HepG2 (cell line): ENCODE results near the gene ORC2. TPM values are rescaled to one million over a fixed set of nuclear protein-coding genes. Genes with fewer than 3 reads are reported as not detected.

Experiments
- ATAC-seq: fragments of 200-7000 bp; cut with Tn5 transposase; 3 replicates; pipeline ENCODE4 v1.9.1; 2020; ENCODE audit warnings: mild to moderate bottlenecking, moderate library complexity
- Bru-seq: library from RNA; stranded (reverse); fragments of 400-500 nt; gene quantifications from one replicate; lab custom pipeline; 2021; lab: Mats Ljungman, UMichigan
- BruChase-seq, 2 experiments: library from RNA; stranded (reverse); fragments of 400-500 nt; gene quantifications; one replicate each; lab custom pipeline; 2021; lab: Mats Ljungman, UMichigan
- BruUV-seq: library from RNA; stranded (reverse); fragments of 400-500 nt; replicated peaks from 2 replicates; lab custom pipeline; 2021; lab: Mats Ljungman, UMichigan
- CTCF ChIA-PET: fragments of 300-600 bp; formaldehyde crosslinking; extraction: SDS; loops from one replicate; lab custom pipeline; 2021; ENCODE audit warnings: low total read pairs, inconsistent platforms, low intra/inter-chr PET ratio; lab: Yijun Ruan, JAX
- POLR2A ChIA-PET: fragments of 350-600 bp; sonication (Branson Sonifier 250); formaldehyde crosslinking; loops from one replicate; lab custom pipeline; 2020; ENCODE audit warnings: antibody characterized with exemption, inconsistent platforms; lab: Yijun Ruan, JAX
- DNase-seq: peaks from one replicate; pipeline ENCODE4 v3.0.0-alpha.2; 2015; ENCODE audit warnings: low spot score
- FAIRE-seq: peaks from 3 replicates; lab custom pipeline; 2011; peaks lifted over from hg19 to GRCh38; lab: Jason Lieb, UNC
- H2AFZ ChIP-seq: one replicate; pipeline ENCODE4 v1.6.1; 2011; ENCODE audit warnings: low read length, inconsistent platforms
- H3K27ac ChIP-seq: fragments of 300-600 bp; 3 replicates; pipeline ENCODE4 v1.8.0; 2011; ENCODE audit warnings: mixed run types, mild to moderate bottlenecking, mixed read lengths, low read length, inconsistent platforms; ENCODE audit not compliant: insufficient read depth; ENCODE audit errors: extremely low read length
- H3K27me3 ChIP-seq, 2 experiments: fragments of 200-600 bp in 1 of 2; 2 replicates in 1 of 2; 3 replicates in 1 of 2; pipeline versions ENCODE4 v1.6.0 to v1.8.0; 2011; ENCODE audit warnings: low read length in 2 of 2, mild to moderate bottlenecking in 2 of 2, moderate library complexity in 2 of 2, inconsistent platforms in 1 of 2; ENCODE audit not compliant: insufficient read depth in 2 of 2, control insufficient read depth in 1 of 2
- H3K36me3 ChIP-seq, 2 experiments: fragments of 200-600 bp in 1 of 2; replicated peaks in 1 of 2; 2 replicates in 1 of 2; 3 replicates in 1 of 2; pipeline versions ENCODE4 v1.5.1 to v1.8.0; 2011; ENCODE audit warnings: low read length in 2 of 2, inconsistent platforms in 1 of 2; ENCODE audit not compliant: insufficient read depth in 2 of 2, control insufficient read depth in 1 of 2
- H3K4me1 ChIP-seq: 2 replicates; pipeline ENCODE4 v1.5.1; 2012; ENCODE audit warnings: low read length, inconsistent platforms; ENCODE audit not compliant: insufficient read depth
- H3K4me2 ChIP-seq: 2 replicates; pipeline ENCODE4 v1.6.0; 2011; ENCODE audit warnings: low read depth, low read length, inconsistent platforms
- H3K4me3 ChIP-seq, 3 experiments: fragments of 200-600 bp in 1 of 3; sonication (generic), shearing (Covaris generic) in 1 of 3; replicated peaks in 1 of 3; 2 replicates each; pipeline ENCODE4 v1.5.1; 2011 to 2016; ENCODE audit warnings: low read length in 3 of 3, inconsistent platforms in 2 of 3, low read depth in 2 of 3, mild to moderate bottlenecking in 2 of 3, control low read depth in 1 of 3, mixed read lengths in 1 of 3; ENCODE audit not compliant: insufficient read depth in 1 of 3
- H3K79me2 ChIP-seq: one replicate; pipeline ENCODE4 v1.6.1; 2011; ENCODE audit warnings: low read length, inconsistent platforms; ENCODE audit not compliant: insufficient read depth
- H3K9ac ChIP-seq: 2 replicates; pipeline ENCODE4 v1.6.0; 2011; ENCODE audit warnings: mild to moderate bottlenecking, low read depth, low read length, inconsistent platforms; ENCODE audit not compliant: insufficient read depth
- H3K9me3 ChIP-seq: 2 replicates; pipeline ENCODE4 v1.5.1; 2012; ENCODE audit warnings: mild to moderate bottlenecking, low read length
- H4K20me1 ChIP-seq: 2 replicates; pipeline ENCODE4 v1.6.0; 2011; ENCODE audit warnings: inconsistent platforms, mild to moderate bottlenecking, low read length, moderate library complexity; ENCODE audit not compliant: insufficient read depth
- CHD4 ChIP-seq: fragments of 200-600 bp; sonication (generic); IDR thresholded peaks from 2 replicates; pipeline ENCODE4 v1.7.0; 2017; ENCODE audit warnings: mild to moderate bottlenecking, low read length, borderline replicate concordance
- DRAP1 ChIP-seq: IDR thresholded peaks from 2 replicates; pipeline ENCODE4 v1.6.1; 2016; ENCODE audit warnings: missing genetic modification reagents, missing compliant biosample characterization
- FIP1L1 ChIP-seq: fragments of 200-400 bp; formaldehyde crosslinking; IDR thresholded peaks from 2 replicates; pipeline ENCODE4 v1.6.1; 2018; ENCODE audit warnings: low read depth, mild to moderate bottlenecking, low read length, moderate library complexity, borderline replicate concordance; ENCODE audit not compliant: insufficient read depth
- FOXC1 ChIP-seq: sonication (generic); formaldehyde crosslinking; IDR thresholded peaks from 2 replicates; pipeline ENCODE4 v1.8.0; 2022; ENCODE audit warnings: mild to moderate bottlenecking, missing genetic modification reagents, borderline replicate concordance
- HCFC1 ChIP-seq: fragments of 150-350 bp; IDR thresholded peaks from 2 replicates; pipeline ENCODE4 v1.6.1; 2014; ENCODE audit warnings: low read depth, low read length
- MAFK ChIP-seq, 2 experiments: IDR thresholded peaks in 1 of 2; conservative IDR thresholded peaks in 1 of 2; 2 replicates each; pipeline ENCODE4 v1.6.1; 2011; ENCODE audit warnings: improper control_type of control experiment in 2 of 2, low read length in 2 of 2
- MIXL1 ChIP-seq: IDR thresholded peaks from 2 replicates; pipeline ENCODE4 v1.6.1; 2016
- RBFOX2 ChIP-seq: fragments of 200-400 bp; formaldehyde crosslinking; IDR thresholded peaks from 2 replicates; pipeline ENCODE4 v1.6.1; 2017; ENCODE audit warnings: low read depth, mild to moderate bottlenecking, low read length
- SALL1 ChIP-seq: sonication (generic); formaldehyde crosslinking; IDR thresholded peaks from 2 replicates; pipeline ENCODE4 v1.8.0; 2022; ENCODE audit warnings: mild to moderate bottlenecking, missing genetic modification reagents
- ZNF552 ChIP-seq: sonication (generic); formaldehyde crosslinking; IDR thresholded peaks from 2 replicates; pipeline ENCODE4 v1.9.0; 2022; ENCODE audit warnings: missing genetic modification reagents, mild to moderate bottlenecking, borderline replicate concordance
- WGBS: methylation state at CpG from one replicate; pipeline ENCODE4 v1.1.6; 2017; ENCODE audit warnings: low lambda C conversion rate; 5-methylcytosine and 5-hydroxymethylcytosine counted together
- in situ Hi-C: cut with HindIII; loops from 2 replicates; pipeline ENCODE4 v1.10.0; 2017; ENCODE audit warnings: low pct_unique_long_range_greater_than_20kb; ENCODE audit not compliant: extremely low pct_ligation_motif_present
- intact Hi-C: fragments of 100-400 bp; cut with micrococcal nuclease; formaldehyde crosslinking; loops from one replicate; pipeline ENCODE4 v1.10.0; 2022; ENCODE audit not compliant: unreplicated experiment
- long read RNA-seq, 2 experiments: library from RNA in 1 of 2; library from polyadenylated mRNA in 1 of 2; stranded (forward) in 1 of 2; unstranded in 1 of 2; transcript quantifications; one replicate each; pipeline ENCODE4 v2.0.0, GENCODE V29; 2019 to 2022
- polyA minus RNA-seq, 3 experiments: library from RNA; depleted of rRNA, polyadenylated mRNA; stranded (reverse); fragments of >200 nt; gene quantifications; 2 replicates each; pipeline ENCODE4 v1.2.3, GENCODE V29; 2011; ENCODE audit warnings: low replicate concordance in 1 of 3
- polyA plus RNA-seq, 8 experiments: library from polyadenylated mRNA; depleted of rRNA in 3 of 8; stranded (reverse) in 7 of 8; unstranded in 1 of 8; fragments of >200 nt; fragmentation: Illumina TruSeq in 4 of 8; extraction: Trizol in 4 of 8; gene quantifications; 2 replicates each; pipeline versions ENCODE4 v1.2.1 to v1.2.3, GENCODE V29; 2011 to 2016; ENCODE audit warnings: low read depth in 4 of 8, missing spikeins in 1 of 8, mixed read lengths in 1 of 8; ENCODE audit not compliant: insufficient read depth in 1 of 8
- total RNA-seq, 5 experiments: library from RNA; depleted of rRNA; stranded (reverse); fragments of >200 nt; fragmentation: Illumina TruSeq; extraction: Trizol; gene quantifications; 2 replicates each; pipeline ENCODE4 v1.2.3, GENCODE V29; 2016; ENCODE audit warnings: low read depth in 1 of 5

Gene ORC2
- 58.3 and 73.5 TPM in 2 replicates for total RNA-seq (2016; rRNA removed; fragmentation: Illumina TruSeq; extraction: Trizol)
- 35.1 and 42.3 TPM in 2 replicates for total RNA-seq (2016; cell fraction: cytosol; rRNA removed; fragmentation: Illumina TruSeq; extraction: Trizol; ENCODE audit: low read depth)
- 57.9 and 72.3 TPM in 2 replicates for total RNA-seq (2016; cell fraction: insoluble cytoplasmic fraction; rRNA removed; fragmentation: Illumina TruSeq; extraction: Trizol)
- total RNA-seq (2016; cell fraction: membrane; rRNA removed; fragmentation: Illumina TruSeq; extraction: Trizol) = 23.7 and 25.8 TPM in 2 replicates
- total RNA-seq (2016; cell fraction: nucleus; rRNA removed; fragmentation: Illumina TruSeq; extraction: Trizol) = 84.7 and 104 TPM in 2 replicates
- 17.8 and 19.3 TPM in 2 replicates for polyA plus RNA-seq (2011; rRNA removed)
- 3.8 and 5.6 TPM in 2 replicates for polyA plus RNA-seq (2011; cell fraction: cytosol; rRNA removed)
- 56.9 and 65.1 TPM in 2 replicates for polyA plus RNA-seq (2011; cell fraction: nucleus; rRNA removed)
- polyA plus RNA-seq (2012) = 31.7 and 53.3 TPM in 2 replicates
- 2.8 and 3.0 TPM in 2 replicates for polyA plus RNA-seq (2016; cell fraction: cytosol; fragmentation: Illumina TruSeq; extraction: Trizol; ENCODE audit: low read depth)
- 49.7 and 56.0 TPM in 2 replicates for polyA plus RNA-seq (2016; cell fraction: insoluble cytoplasmic fraction; fragmentation: Illumina TruSeq; extraction: Trizol; ENCODE audit: low read depth)
- 6.0 and 6.1 TPM in 2 replicates for polyA plus RNA-seq (2016; cell fraction: membrane; fragmentation: Illumina TruSeq; extraction: Trizol; ENCODE audit: low read depth)
- 194 and 196 TPM in 2 replicates for polyA plus RNA-seq (2016; cell fraction: nucleus; fragmentation: Illumina TruSeq; extraction: Trizol; ENCODE audit: insufficient read depth, low read depth)
- polyA minus RNA-seq (2011; rRNA and poly(A)+ RNA removed; ENCODE audit: low replicate concordance) = 4.6 and 6.1 TPM in 2 replicates
- polyA minus RNA-seq (2011; cell fraction: cytosol; rRNA and poly(A)+ RNA removed) = 9.2 and 14.9 TPM in 2 replicates
- 48.9 and 55.0 TPM in 2 replicates for polyA minus RNA-seq (2011; cell fraction: nucleus; rRNA and poly(A)+ RNA removed)
- percentile 92 among the genes with signal in this experiment for Bru-seq, nascent RNA
- percentile 90 among the genes with signal in this experiment for BruChase-seq, experiment 1, labeled RNA remaining after a 6-hour chase
- percentile 92 among the genes with signal in this experiment for BruChase-seq, experiment 2, labeled RNA remaining after a 2-hour chase
- long read RNA-seq, experiment 1, full-length matches to known transcripts = 14 of 24 reads
- long read RNA-seq, experiment 1, partial matches to known transcripts = 8 of 24 reads
- long read RNA-seq, experiment 1, other reads (novel, unspliced or antisense) = 2 of 24 reads
- long read RNA-seq, experiment 2, full-length matches to known transcripts = 21 of 60 reads
- long read RNA-seq, experiment 2, partial matches to known transcripts = 13 of 60 reads
- long read RNA-seq, experiment 2, other reads (novel, unspliced or antisense) = 26 of 60 reads

- intact Hi-C loops = loop anchor here (1.0 to 5.0 kb wide), 4 partner anchors 45 to 106 kb away; no protein-coding TSS in a partner anchor
- peaks cover 62% of the 10 kb centered on the region for H3K79me2 ChIP-seq
- H2AFZ ChIP-seq = peak within 1 kb of the TSS; percentile 20
- TF ChIP-seq FOXC1 (CRISPR knock-in tag) = peak; percentile 94
- peak; percentile 64; the same call in 1 of the 2 replicates for TF ChIP-seq CHD4
- peak; percentile 98 for TF ChIP-seq RBFOX2
- peak; percentile 97 for TF ChIP-seq DRAP1 (CRISPR knock-in tag)
- no peak for TF ChIP-seq FIP1L1
- no peak; the same call in 1 of the 2 replicates for TF ChIP-seq MIXL1 (CRISPR knock-in tag)
- peak; percentile 98 for TF ChIP-seq ZNF552
- TF ChIP-seq MAFK (conservative IDR thresholded peaks at IDR 0.05 in 1 of 2, IDR thresholded peaks at IDR 0.05 in 1 of 2; ENCODE audit: low read length in 2 of 2) = no peak
- peak; percentile 30; the same call in 1 of the 2 replicates for TF ChIP-seq HCFC1
- peak; percentile 61 for TF ChIP-seq SALL1 (CRISPR knock-in tag)
Observed at GRCh38 chr2:200963124-200963917, at the start of gene ORC2. ORC2 (minus strand) TSS chr2:200963660; CDS start chr2:200958123, 5,537 bp downstream.

More at GRCh38 chr2:200963124-200963917, at the start of gene ORC2:
- peak; percentile 96 for ATAC-seq
- in situ Hi-C loops = loop anchor here (5.0 kb wide), 1 partner anchor 104 kb away; no protein-coding TSS in a partner anchor
- Histone ChIP-seq H3K4me1 (peaks cover 52% of the 10 kb centered on the region), H3K4me3 (peak within 1 kb of the TSS; percentile 79 to 96 (median 86)), H4K20me1 (no peaks in the 10 kb centered on the region; the same call in 1 of the 2 replicates), H3K4me2 (peak within 1 kb of the TSS; percentile 80), H3K27ac (peak within 1 kb of the TSS; percentile 85), H3K27me3 (no peaks in the 10 kb centered on the region; a peak in 1 of 5 replicates), H3K9me3 (no peaks in the 10 kb centered on the region), H3K36me3 (peaks cover 6 to 22% of the 10 kb centered on the region in 2 experiments), H3K9ac (peak within 1 kb of the TSS; percentile 83)
- ChIA-PET POLR2A (interaction anchor here (0.6 to 3.8 kb wide), 41 partner anchors 8 to 269 kb away, joined by 3 to 42 read pairs (median 6); partner anchors contain the start of genes CASP10, CFLAR, CLK1 and NDUFB3), CTCF (interaction anchor here (1.0 to 2.0 kb wide), 4 partner anchors 58 to 108 kb away, joined by 3 to 7 read pairs (median 4); partner anchors contain the start of genes HYCC2 and NDUFB3)
- FAIRE-seq = peak; percentile 92
- WGBS = under 1% methylated on average over 55 of the region's 61 CpGs
- no TSS peak for BruUV-seq
- peak; percentile 96 for DNase-seq
